CD4-positive, CD25-positive, alpha-beta regulatory T cell (primary cell): ENCODE measurements around the gene CCDC187. TPM values are rescaled to one million over a fixed set of nuclear protein-coding genes. Genes with fewer than 3 reads are reported as not detected.
"Not testable (repeated sequence)": the region's sequence is repeated elsewhere in the genome, so short reads cannot be mapped to it uniquely, and the experiment has no call there.

Experiments
- ATAC-seq, 2 donors: fragments of 150-1000 bp; cut with Tn5 transposase; one replicate each; pipeline ENCODE4 v1.10.0; 2021; ENCODE audit warnings: low read depth in 2 of 2, moderate number of reproducible peaks in 2 of 2, moderate library complexity in 1 of 2
- DNase-seq, 3 donors: peaks; one replicate each; pipeline versions ENCODE4 v3.0.0 to v3.0.0-alpha.2; 2012 to 2022; ENCODE audit warnings: mixed read lengths in 1 of 3
- H3K27ac ChIP-seq: one replicate; pipeline ENCODE4 v1.7.0; 2013; ENCODE audit warnings: mild to moderate bottlenecking, low read length; ENCODE audit not compliant: insufficient read depth, poor library complexity, severe bottlenecking
- H3K27me3 ChIP-seq: one replicate; pipeline ENCODE4 v1.7.0; 2013; ENCODE audit warnings: low read length; ENCODE audit not compliant: control insufficient read depth, insufficient read depth
- H3K36me3 ChIP-seq: one replicate; pipeline ENCODE4 v1.7.0; 2013; ENCODE audit warnings: mild to moderate bottlenecking, low read length, moderate library complexity; ENCODE audit not compliant: control insufficient read depth, insufficient read depth
- H3K4me1 ChIP-seq: 2 replicates; pipeline ENCODE4 v1.7.0; 2013; ENCODE audit warnings: mild to moderate bottlenecking, low read length; ENCODE audit not compliant: insufficient read depth, control insufficient read depth, poor library complexity, severe bottlenecking
- H3K4me3 ChIP-seq: one replicate; pipeline ENCODE4 v1.7.0; 2013; ENCODE audit warnings: low read depth, mild to moderate bottlenecking, low read length, moderate library complexity
- H3K9me3 ChIP-seq, 2 experiments: 1 replicate in 1 of 2; 2 replicates in 1 of 2; pipeline ENCODE4 v1.7.0; 2013; ENCODE audit warnings: low read length in 2 of 2, mild to moderate bottlenecking in 1 of 2, moderate library complexity in 1 of 2; ENCODE audit not compliant: control insufficient read depth in 2 of 2
- H3K27ac Mint-ChIP-seq, 3 donors: one replicate each; pipeline ENCODE4 v1.8.0; 2020 to 2022; ENCODE audit warnings: mild to moderate bottlenecking in 3 of 3, mixed read lengths in 3 of 3, moderate library complexity in 2 of 3
- H3K27me3 Mint-ChIP-seq: one replicate; pipeline ENCODE4 v1.8.0; 2022; ENCODE audit warnings: mild to moderate bottlenecking, mixed read lengths
- H3K36me3 Mint-ChIP-seq: one replicate; pipeline ENCODE4 v1.8.0; 2020; ENCODE audit warnings: mixed read lengths
- H3K4me1 Mint-ChIP-seq, 4 donors: one replicate each; pipeline ENCODE4 v1.8.0; 2020 to 2022; ENCODE audit warnings: mixed read lengths in 4 of 4, mild to moderate bottlenecking in 1 of 4
- H3K4me3 Mint-ChIP-seq, 4 donors: one replicate each; pipeline ENCODE4 v1.8.0; 2020 to 2022; ENCODE audit warnings: mild to moderate bottlenecking in 4 of 4, mixed read lengths in 4 of 4, moderate library complexity in 3 of 4
- H3K9me3 Mint-ChIP-seq, 7 donors: one replicate each; pipeline ENCODE4 v1.8.0; 2020 to 2022; ENCODE audit warnings: mixed read lengths in 7 of 7, mild to moderate bottlenecking in 3 of 7, moderate library complexity in 2 of 7
- polyA plus RNA-seq, 4 donors: library from polyadenylated mRNA; unstranded; fragments of 300-500 nt; fragmentation: Illumina TruSeq; gene quantifications; one replicate each; pipeline ENCODE4 v1.2.3, GENCODE V29; 2021
- total RNA-seq: library from RNA; stranded (reverse); gene quantifications from one replicate; pipeline ENCODE4 v1.2.3, GENCODE V29; 2022

CCDC187 gene
- total and polyA plus RNA-seq, 5 donors from 2014 or later = not detected

GRCh38 chr9:136322756-136323330 is 18.9 kb upstream of the CCDC187 start:
- no peaks in the 10 kb centered on the region for H3K4me1 Mint-ChIP-seq
- Histone ChIP-seq H3K27me3 (no peaks in the 10 kb centered on the region), H3K4me1 (peaks cover 5% of the 10 kb centered on the region), H3K27ac (no peak overlapping the region), H3K36me3 (no peaks in the 10 kb centered on the region), H3K9me3 (no peaks in the 10 kb centered on the region), H3K4me3 (no peak overlapping the region)
- peak overlapping the region in 1 of 4 donors; percentile 18 for H3K4me3 Mint-ChIP-seq
- ATAC-seq (no peak), DNase-seq (no peak)
- H3K36me3 Mint-ChIP-seq = no peaks in the 10 kb centered on the region
- H3K9me3 Mint-ChIP-seq = no peaks in the 10 kb centered on the region
- peaks cover 4% of the 10 kb centered on the region for H3K27me3 Mint-ChIP-seq
- no peak overlapping the region for H3K27ac Mint-ChIP-seq

- no peak overlapping the region for H3K4me3 Mint-ChIP-seq
- no peak overlapping the region for H3K27ac Mint-ChIP-seq
- peaks cover 4% of the 10 kb centered on the region for H3K27me3 Mint-ChIP-seq
Measured at GRCh38 chr9:136321561-136321960, 17.7 kb upstream of the CCDC187 start.

GRCh38 chr9:136320972-136321371 is 17.1 kb upstream of the CCDC187 start:
- not testable (repeated sequence) for DNase-seq, ATAC-seq, H3K27me3 ChIP-seq, H3K4me3 Mint-ChIP-seq, H3K9me3 ChIP-seq, H3K4me1 Mint-ChIP-seq, H3K27me3 Mint-ChIP-seq, H3K4me3 ChIP-seq, H3K27ac ChIP-seq, H3K36me3 Mint-ChIP-seq, H3K4me1 ChIP-seq, H3K36me3 ChIP-seq, H3K9me3 Mint-ChIP-seq
- peak overlapping the region in 1 of 3 donors; percentile 18 for H3K27ac Mint-ChIP-seq

More at GRCh38 chr9:136321561-136321960, 17.7 kb upstream of the CCDC187 start:
- H3K27me3 ChIP-seq = no peaks in the 10 kb centered on the region
- H3K9me3 Mint-ChIP-seq = no peaks in the 10 kb centered on the region
- ATAC-seq (no peak), DNase-seq (no peak)
- no peaks in the 10 kb centered on the region for H3K9me3 ChIP-seq
- H3K4me1 Mint-ChIP-seq = no peaks in the 10 kb centered on the region
- no peaks in the 10 kb centered on the region for H3K36me3 ChIP-seq
- H3K36me3 Mint-ChIP-seq = no peaks in the 10 kb centered on the region
- H3K4me1 ChIP-seq = no peaks in the 10 kb centered on the region
- H3K27ac ChIP-seq = no peak overlapping the region
- no peak overlapping the region for H3K4me3 ChIP-seq

- ATAC-seq, H3K36me3 ChIP-seq, H3K4me1 ChIP-seq, H3K36me3 Mint-ChIP-seq, H3K27ac ChIP-seq, H3K27me3 ChIP-seq, H3K4me3 ChIP-seq, H3K9me3 ChIP-seq, H3K9me3 Mint-ChIP-seq, H3K4me1 Mint-ChIP-seq, H3K4me3 Mint-ChIP-seq, H3K27me3 Mint-ChIP-seq, DNase-seq, H3K27ac Mint-ChIP-seq: not testable (repeated sequence)
Measured at GRCh38 chr9:136319955-136320354, 16.1 kb upstream of the CCDC187 start.

- H3K4me3 Mint-ChIP-seq, DNase-seq, H3K36me3 Mint-ChIP-seq, H3K27me3 Mint-ChIP-seq, H3K4me3 ChIP-seq, H3K4me1 ChIP-seq, H3K27me3 ChIP-seq, H3K9me3 Mint-ChIP-seq, H3K9me3 ChIP-seq, H3K27ac ChIP-seq, H3K36me3 ChIP-seq, H3K4me1 Mint-ChIP-seq, H3K27ac Mint-ChIP-seq, ATAC-seq: not testable (repeated sequence)
Measured at GRCh38 chr9:136319244-136319643, 15.3 kb upstream of the CCDC187 start.

- Histone ChIP-seq H3K27me3 (no peaks in the 10 kb centered on the region), H3K4me1 (no peaks in the 10 kb centered on the region), H3K4me3 (no peak overlapping the region), H3K27ac (no peak overlapping the region), H3K9me3 (peaks cover 2 to 8% of the 10 kb centered on the region in 2 experiments), H3K36me3 (no peaks in the 10 kb centered on the region)
- no peak overlapping the region for H3K4me3 Mint-ChIP-seq
- no peaks in the 10 kb centered on the region for H3K4me1 Mint-ChIP-seq
- H3K36me3 Mint-ChIP-seq = no peaks in the 10 kb centered on the region
- H3K27ac Mint-ChIP-seq = no peak overlapping the region
- no peak for DNase-seq
- no peak for ATAC-seq
- peaks cover 0 to 2% (median 0%) of the 10 kb centered on the region in 7 donors for H3K9me3 Mint-ChIP-seq
- H3K27me3 Mint-ChIP-seq = peaks cover 4% of the 10 kb centered on the region
Measured at GRCh38 chr9:136318776-136319241, 14.9 kb upstream of the CCDC187 start.

GRCh38 chr9:136318111-136318775 is 14.3 kb upstream of the CCDC187 start:
- H3K27me3 Mint-ChIP-seq = peaks cover 4% of the 10 kb centered on the region
- no peak overlapping the region for H3K27ac Mint-ChIP-seq
- no peaks in the 10 kb centered on the region for H3K36me3 Mint-ChIP-seq
- peaks cover 0 to 2% (median 0%) of the 10 kb centered on the region in 7 donors for H3K9me3 Mint-ChIP-seq
- DNase-seq = no peak
- H3K36me3 ChIP-seq = no peaks in the 10 kb centered on the region
- ATAC-seq = no peak
- no peak overlapping the region for H3K4me3 Mint-ChIP-seq
- no peak overlapping the region for H3K4me3 ChIP-seq
- H3K27ac ChIP-seq = no peak overlapping the region
- H3K27me3 ChIP-seq = no peaks in the 10 kb centered on the region
- H3K9me3 ChIP-seq = peaks cover 2 to 8% of the 10 kb centered on the region in 2 experiments
- no peaks in the 10 kb centered on the region for H3K4me1 ChIP-seq
- no peaks in the 10 kb centered on the region for H3K4me1 Mint-ChIP-seq

- H3K27ac Mint-ChIP-seq = no peak overlapping the region
- H3K36me3 ChIP-seq = no peaks in the 10 kb centered on the region
- no peak overlapping the region for H3K4me3 Mint-ChIP-seq
- ATAC-seq (no peak), DNase-seq (no peak)
- H3K27me3 Mint-ChIP-seq = peaks cover 4% of the 10 kb centered on the region
- no peak overlapping the region for H3K4me3 ChIP-seq
- H3K27ac ChIP-seq = no peak overlapping the region
- no peaks in the 10 kb centered on the region for H3K27me3 ChIP-seq
- H3K9me3 ChIP-seq = peaks cover 2 to 8% of the 10 kb centered on the region in 2 experiments
- H3K4me1 ChIP-seq = no peaks in the 10 kb centered on the region
- no peaks in the 10 kb centered on the region for H3K36me3 Mint-ChIP-seq
- H3K9me3 Mint-ChIP-seq = peaks cover 0 to 2% (median 0%) of the 10 kb centered on the region in 7 donors
- H3K4me1 Mint-ChIP-seq = no peaks in the 10 kb centered on the region
Measured at GRCh38 chr9:136317695-136318094, 13.8 kb upstream of the CCDC187 start.
